Measurements from ENCODE around the gene SNX2.

DNA sequence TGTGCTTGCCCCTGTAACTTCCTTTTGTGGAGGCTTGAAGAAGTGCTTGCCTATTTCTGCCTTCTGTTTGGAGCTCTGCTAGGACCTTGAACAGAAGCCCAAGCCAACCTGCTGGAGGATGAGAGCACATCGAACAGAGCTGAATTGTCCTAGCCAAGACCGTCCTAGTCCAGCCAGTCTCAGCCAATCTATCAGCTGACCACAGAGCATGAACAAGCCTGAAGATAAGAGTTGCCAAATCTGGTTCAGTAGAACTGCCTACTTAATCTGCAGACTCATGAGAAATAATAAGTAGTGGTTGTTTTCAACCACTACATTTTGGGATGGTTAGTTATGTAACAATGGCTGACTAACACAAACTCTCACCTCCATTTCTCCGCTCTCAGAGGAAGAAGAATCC lies 4.4 kb upstream of the SNX2 start:
- TF ChIP-seq CTCF (IDR thresholded peaks at IDR 0.05; ENCODE audit: low read depth, low read length, missing input control) (no peak), YY1 (IDR thresholded peaks at IDR 0.05) (no peak), ZBTB33 (IDR thresholded peaks at IDR 0.05) (no peak), REST (IDR thresholded peaks at IDR 0.05) (no peak)
